Upper lobe of left lung (tissue), 4 donors: ENCODE measurements around the gene UBL7.

Source experiments
- CTCF ChIP-seq, 6 experiments: fragments of 450-650 bp in 4 of 6; fragments of 200-600 bp in 2 of 6; sonication (generic) in 2 of 6; IDR thresholded peaks; one replicate each; pipeline ENCODE4 v1.5.1; 2016 to 2019; ENCODE audit warnings: antibody characterized with exemption in 6 of 6
- EP300 ChIP-seq, 4 donors: sonication (generic); formaldehyde crosslinking; IDR thresholded peaks; one replicate each; pipeline ENCODE4 v1.5.1; 2017; ENCODE audit warnings: antibody characterized with exemption in 4 of 4, control low read depth in 2 of 4
- POLR2A ChIP-seq, 4 donors: fragments of 450-650 bp; IDR thresholded peaks; one replicate each; pipeline ENCODE4 v1.5.1; 2016 to 2017; ENCODE audit warnings: antibody characterized with exemption in 4 of 4, mild to moderate bottlenecking in 2 of 4
- POLR2AphosphoS5 ChIP-seq, 2 donors: sonication (generic); formaldehyde crosslinking; IDR thresholded peaks; one replicate each; pipeline ENCODE4 v1.5.1; 2017; ENCODE audit warnings: antibody characterized with exemption in 2 of 2

GRCh38 chr15:74505837-74506514 lies 45.0 kb upstream of the UBL7 start:
- TF ChIP-seq CTCF (IDR thresholded peaks at IDR 0.05): no peak
- TF ChIP-seq POLR2A (IDR thresholded peaks at IDR 0.05): no peak
- no peak for TF ChIP-seq POLR2AphosphoS5 (IDR thresholded peaks at IDR 0.05)
- TF ChIP-seq EP300 (IDR thresholded peaks at IDR 0.05): no peak
